GM12891 (cell line): Measurements from ENCODE around the gene PROSER3.

Experiments
- PAX5 ChIP-seq: IDR thresholded peaks from 2 replicates; pipeline ENCODE4 v1.6.1; 2011; ENCODE audit warnings: low read length, moderate library complexity, mild to moderate bottlenecking; ENCODE audit not compliant: insufficient read depth, severe bottlenecking
- POLR2A ChIP-seq: IDR thresholded peaks from 2 replicates; pipeline ENCODE4 v1.6.1; 2011; ENCODE audit warnings: low read depth, low read length, control low read depth
- POLR2AphosphoS5 ChIP-seq: IDR thresholded peaks from 2 replicates; pipeline ENCODE4 v1.6.1; 2011; ENCODE audit warnings: low read depth, low read length, control low read depth
- POU2F2 ChIP-seq: IDR thresholded peaks from 2 replicates; pipeline ENCODE4 v1.6.1; 2011; ENCODE audit warnings: low read depth, mild to moderate bottlenecking, control low read depth, low read length, moderate library complexity
- SPI1 ChIP-seq: IDR thresholded peaks from 2 replicates; pipeline ENCODE4 v1.6.1; 2011; ENCODE audit warnings: low read depth, low read length, control low read depth
- TAF1 ChIP-seq: IDR thresholded peaks from 2 replicates; pipeline ENCODE4 v1.6.1; 2011; ENCODE audit warnings: low read depth, low read length, control low read depth

GRCh38 chr19:35710784-35711723 lies 46.9 kb upstream of the PROSER3 start:
- TF ChIP-seq SPI1 (peak; percentile 53), POLR2A (peak; percentile 51), POLR2AphosphoS5 (peak; percentile 49; the same call in 1 of the 2 replicates), TAF1 (peak; percentile 29; the same call in 1 of the 2 replicates), POU2F2 (peak; percentile 100), PAX5 (no peak)
